Activated T-cell treated with anti-CD3 and anti-CD28 coated beads, Interleukin-2, amount 50 U/mL, for 72 hours (primary cell): Measurements from ENCODE around the gene TSEN34. TPM values are rescaled to one million over a fixed set of nuclear protein-coding genes. Genes with fewer than 3 reads are reported as not detected.
"Not testable (repeated sequence)": the region's sequence is repeated elsewhere in the genome, so short reads cannot be mapped to it uniquely, and the experiment has no call there.

Experiments
- ATAC-seq, 2 donors: fragments of 150-1000 bp; cut with Tn5 transposase; replicated peaks in 1 of 2; 2 replicates each; pipeline ENCODE4 v1.10.0; 2021; ENCODE audit warnings: moderate library complexity in 2 of 2, mild to moderate bottlenecking in 1 of 2
- DNase-seq, 2 donors: peaks; one replicate each; pipeline ENCODE4 v3.0.0; 2021 to 2022; ENCODE audit warnings: mixed read lengths in 1 of 2
- H3K27ac Mint-ChIP-seq: one replicate; pipeline ENCODE4 v1.8.0; 2022; ENCODE audit warnings: mild to moderate bottlenecking, moderate library complexity, mixed read lengths
- H3K27me3 Mint-ChIP-seq: one replicate; pipeline ENCODE4 v1.8.0; 2022; ENCODE audit warnings: low read depth, mixed read lengths
- H3K36me3 Mint-ChIP-seq, 2 donors: one replicate each; pipeline ENCODE4 v1.8.0; 2022; ENCODE audit warnings: mixed read lengths in 2 of 2, mild to moderate bottlenecking in 1 of 2; ENCODE audit not compliant: insufficient read depth in 2 of 2
- H3K4me1 Mint-ChIP-seq: one replicate; pipeline ENCODE4 v1.8.0; 2022; ENCODE audit warnings: low read depth, mixed read lengths
- H3K4me3 Mint-ChIP-seq, 2 donors: one replicate each; pipeline ENCODE4 v1.8.0; 2022; ENCODE audit warnings: mild to moderate bottlenecking in 2 of 2, mixed read lengths in 2 of 2, moderate library complexity in 2 of 2
- H3K9me3 Mint-ChIP-seq, 2 donors: one replicate each; pipeline ENCODE4 v1.8.0; 2022; ENCODE audit warnings: mixed read lengths in 2 of 2
- total RNA-seq, 2 donors: library from RNA; stranded (reverse); gene quantifications; one replicate each; pipeline ENCODE4 v1.2.3, GENCODE V29; 2022

TSEN34 gene
- total RNA-seq, 2 donors from 2014 or later, result 11.0 to 17.5 TPM

DNA sequence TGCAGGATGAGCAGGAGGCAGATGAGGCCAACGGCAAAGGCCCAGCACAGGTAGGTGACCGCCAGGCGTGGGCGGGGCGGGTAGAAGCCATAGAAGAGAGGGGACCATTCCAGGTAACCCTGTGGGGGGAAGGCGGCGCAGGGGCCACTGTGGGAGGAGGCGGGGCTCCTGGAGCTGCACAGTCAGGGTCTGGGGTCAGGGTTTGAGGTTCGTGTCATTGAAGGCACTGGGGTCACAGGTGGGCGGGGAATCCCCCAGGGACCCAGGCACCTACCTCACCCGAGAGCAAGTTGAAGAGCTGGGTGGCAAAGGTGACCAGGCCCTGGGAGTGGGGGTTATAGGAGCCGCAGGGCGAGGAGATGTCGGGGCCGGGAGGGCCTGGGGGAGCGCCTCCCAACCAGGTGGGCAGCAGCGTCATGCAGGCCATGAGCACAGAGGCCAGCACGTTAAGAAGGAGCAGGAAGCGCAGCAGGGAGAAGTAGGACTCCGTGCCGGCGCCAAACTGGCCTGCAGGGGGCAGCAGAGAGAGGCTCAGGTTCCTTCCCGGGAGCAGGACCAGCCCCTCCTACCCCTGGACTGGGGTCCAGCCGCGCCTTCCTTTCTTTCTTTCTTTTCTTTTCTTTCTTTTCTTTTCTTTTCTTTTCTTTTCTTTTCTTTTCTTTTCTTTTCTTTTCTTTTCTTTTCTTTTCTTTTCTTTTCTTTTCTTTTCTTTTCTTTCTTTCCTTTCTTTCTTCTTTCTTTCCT is 22.8 kb upstream of the TSEN34 start:
- Mint-ChIP-seq H3K4me1 (peaks cover 21% of the 10 kb centered on the region), H3K4me3 (peak overlapping the region; percentile 22 to 63), H3K9me3 (no peaks in the 10 kb centered on the region), H3K36me3 (no peaks in the 10 kb centered on the region), H3K27me3 (peaks cover 21% of the 10 kb centered on the region), H3K27ac (no peak overlapping the region)
- ATAC-seq (peak; percentile 87 to 91), DNase-seq (peak; percentile 92 to 94)

DNA sequence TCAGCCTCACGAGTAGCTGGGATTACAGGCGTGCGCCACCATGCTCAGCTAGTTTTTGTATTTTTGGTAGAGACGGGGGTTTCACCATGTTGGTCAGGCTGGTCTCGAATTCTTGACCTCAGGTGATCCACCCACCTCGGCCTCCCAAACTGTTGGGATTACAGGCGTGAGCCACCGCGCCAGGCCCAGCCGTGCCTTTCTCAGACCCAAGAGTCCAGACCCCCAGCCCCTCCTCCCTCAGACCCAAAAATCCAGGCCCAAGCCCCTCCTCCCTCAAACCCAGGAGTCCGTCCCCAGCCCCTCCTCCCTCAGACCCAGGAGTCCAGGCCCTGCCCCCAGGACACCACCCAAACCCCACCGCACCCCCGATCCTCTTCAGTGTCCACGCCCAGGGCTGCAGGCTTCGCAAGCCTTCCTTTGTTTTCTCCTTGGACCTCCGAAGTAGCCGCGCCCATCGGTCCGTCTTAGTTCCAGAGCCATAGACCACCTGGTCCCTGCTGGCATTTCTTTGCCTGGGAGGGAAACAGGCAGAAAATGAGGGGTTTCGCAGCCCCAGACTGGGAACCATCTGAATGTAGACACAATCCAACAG is 21.9 kb upstream of the TSEN34 start:
- Mint-ChIP-seq H3K4me3 (no peak overlapping the region), H3K4me1 (peaks cover 17% of the 10 kb centered on the region), H3K27ac (no peak overlapping the region), H3K27me3 (peaks cover 17% of the 10 kb centered on the region), H3K36me3 (no peaks in the 10 kb centered on the region), H3K9me3 (no peaks in the 10 kb centered on the region)
- DNase-seq (no peak), ATAC-seq (no peak)

DNA sequence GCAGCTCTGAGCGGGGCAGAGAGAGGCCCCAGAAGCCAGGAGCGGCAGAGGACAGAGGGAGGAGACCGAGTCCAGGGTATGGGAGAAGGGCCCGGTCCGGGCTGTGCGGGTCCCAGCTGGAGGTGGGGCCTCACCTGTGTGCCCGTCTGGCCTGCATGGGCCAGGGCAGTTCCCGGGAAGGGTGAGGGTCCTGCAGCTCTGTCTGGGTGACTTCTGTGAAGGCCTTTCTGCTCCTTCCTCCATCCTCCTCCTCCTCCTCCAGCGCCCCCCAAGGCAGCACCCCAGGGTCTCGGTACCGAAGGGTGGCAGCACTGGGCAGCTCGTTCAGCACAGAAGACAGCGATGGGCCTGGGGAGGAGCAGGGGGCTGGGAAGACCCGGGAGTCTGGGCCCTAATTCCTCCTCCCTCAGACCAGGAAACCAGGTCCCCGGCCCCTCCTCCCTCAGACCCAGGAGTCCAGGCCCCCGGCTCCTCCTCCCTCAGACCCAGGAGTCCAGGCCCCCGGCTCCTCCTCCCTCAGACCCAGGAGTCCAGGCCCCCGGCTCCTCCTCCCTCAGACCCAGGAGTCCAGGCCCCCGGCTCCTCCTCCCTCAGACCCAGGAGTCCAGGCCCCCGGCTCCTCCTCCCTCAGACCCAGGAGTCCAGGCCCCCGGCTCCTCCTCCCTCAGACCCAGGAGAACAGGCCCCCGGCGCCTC is 19.2 kb upstream of the TSEN34 start:
- DNase-seq, H3K4me3 Mint-ChIP-seq, ATAC-seq, H3K27ac Mint-ChIP-seq, H3K27me3 Mint-ChIP-seq, H3K9me3 Mint-ChIP-seq, H3K36me3 Mint-ChIP-seq, H3K4me1 Mint-ChIP-seq: not testable (repeated sequence)

DNA sequence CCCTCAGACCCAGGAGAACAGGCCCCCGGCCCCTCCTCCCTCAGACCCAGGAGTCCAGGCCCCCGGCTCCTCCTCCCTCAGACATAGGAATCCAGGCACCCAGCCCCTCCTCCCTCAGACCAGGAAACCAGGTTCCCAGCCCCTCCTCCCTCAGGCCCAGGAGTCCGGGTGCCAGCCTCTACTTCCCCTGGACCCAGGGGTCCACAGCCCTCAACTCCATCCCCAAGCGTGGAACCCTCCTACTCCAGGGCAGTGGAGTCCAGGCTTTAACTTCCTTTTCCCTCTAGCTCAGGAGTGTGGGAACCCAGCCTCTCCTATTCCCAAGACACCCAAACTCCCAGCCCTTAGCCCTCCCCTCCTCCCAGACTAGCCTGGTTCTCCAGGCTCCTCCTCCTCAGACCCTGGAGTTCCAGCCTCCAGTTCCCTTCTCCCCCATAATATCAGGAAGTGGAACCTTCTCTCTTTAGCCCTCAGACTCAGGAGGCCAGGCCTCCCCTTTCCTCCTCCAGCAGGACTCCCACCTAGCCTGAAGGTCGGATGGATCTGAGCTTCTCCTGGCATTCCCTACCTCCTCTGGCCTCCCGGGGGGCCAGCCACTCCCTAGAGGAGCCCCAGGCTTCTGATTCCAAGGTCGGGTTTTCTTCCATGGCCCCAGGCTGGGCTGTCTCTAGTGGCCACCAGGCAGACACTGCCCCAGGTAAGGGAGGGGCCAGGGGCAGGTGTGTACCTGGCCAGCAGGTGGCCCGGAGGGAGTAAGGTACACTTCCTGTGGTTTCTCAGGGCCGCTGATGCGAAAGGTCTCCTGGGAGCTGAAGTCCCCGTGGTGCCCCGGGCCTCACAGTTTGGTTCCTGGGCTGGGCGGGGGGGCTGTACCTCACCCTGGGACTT is 18.4 kb upstream of the TSEN34 start, which contains the start of gene TMC4:
Gene TMC4 (minus strand): TSS at position 690 of the 888 bp plus-strand sequence. CDS start 43 bp downstream, at position 647.
- no peak within 1 kb of the TSS for H3K27ac Mint-ChIP-seq
- no peaks in the 10 kb centered on the region for H3K9me3 Mint-ChIP-seq
- H3K4me3 Mint-ChIP-seq, result no peak within 1 kb of the TSS
- ATAC-seq, result no peak
- DNase-seq, result no peak
- H3K4me1 Mint-ChIP-seq, result peaks cover 6% of the 10 kb centered on the region
- H3K27me3 Mint-ChIP-seq, result no peaks in the 10 kb centered on the region
- peaks cover 0 to 1% of the 10 kb centered on the region in 2 donors for H3K36me3 Mint-ChIP-seq

DNA sequence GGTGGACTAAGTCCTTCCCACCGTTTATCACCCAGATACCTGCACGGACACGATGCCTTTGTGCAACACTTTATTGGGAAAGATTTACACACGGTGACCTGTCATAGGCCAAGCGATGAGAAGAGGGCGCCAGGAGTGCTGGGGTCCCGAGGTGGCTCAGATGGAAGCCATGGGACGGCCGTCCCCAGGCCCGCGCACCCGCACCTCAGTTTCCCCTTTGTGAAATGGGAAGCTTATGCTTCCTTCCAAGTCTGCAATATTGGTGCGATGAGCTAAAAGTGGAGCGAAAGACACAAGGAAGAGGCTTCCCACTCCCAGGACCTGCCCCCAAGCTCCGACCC is 17.8 kb upstream of the TSEN34 start:
- no peaks in the 10 kb centered on the region for H3K27me3 Mint-ChIP-seq
- H3K4me1 Mint-ChIP-seq, result peaks cover 2% of the 10 kb centered on the region
- DNase-seq (no peak), ATAC-seq (no peak)
- H3K27ac Mint-ChIP-seq, result no peak overlapping the region
- peaks cover 1 to 6% of the 10 kb centered on the region in 2 donors for H3K36me3 Mint-ChIP-seq
- no peaks in the 10 kb centered on the region for H3K9me3 Mint-ChIP-seq
- no peak overlapping the region for H3K4me3 Mint-ChIP-seq

DNA sequence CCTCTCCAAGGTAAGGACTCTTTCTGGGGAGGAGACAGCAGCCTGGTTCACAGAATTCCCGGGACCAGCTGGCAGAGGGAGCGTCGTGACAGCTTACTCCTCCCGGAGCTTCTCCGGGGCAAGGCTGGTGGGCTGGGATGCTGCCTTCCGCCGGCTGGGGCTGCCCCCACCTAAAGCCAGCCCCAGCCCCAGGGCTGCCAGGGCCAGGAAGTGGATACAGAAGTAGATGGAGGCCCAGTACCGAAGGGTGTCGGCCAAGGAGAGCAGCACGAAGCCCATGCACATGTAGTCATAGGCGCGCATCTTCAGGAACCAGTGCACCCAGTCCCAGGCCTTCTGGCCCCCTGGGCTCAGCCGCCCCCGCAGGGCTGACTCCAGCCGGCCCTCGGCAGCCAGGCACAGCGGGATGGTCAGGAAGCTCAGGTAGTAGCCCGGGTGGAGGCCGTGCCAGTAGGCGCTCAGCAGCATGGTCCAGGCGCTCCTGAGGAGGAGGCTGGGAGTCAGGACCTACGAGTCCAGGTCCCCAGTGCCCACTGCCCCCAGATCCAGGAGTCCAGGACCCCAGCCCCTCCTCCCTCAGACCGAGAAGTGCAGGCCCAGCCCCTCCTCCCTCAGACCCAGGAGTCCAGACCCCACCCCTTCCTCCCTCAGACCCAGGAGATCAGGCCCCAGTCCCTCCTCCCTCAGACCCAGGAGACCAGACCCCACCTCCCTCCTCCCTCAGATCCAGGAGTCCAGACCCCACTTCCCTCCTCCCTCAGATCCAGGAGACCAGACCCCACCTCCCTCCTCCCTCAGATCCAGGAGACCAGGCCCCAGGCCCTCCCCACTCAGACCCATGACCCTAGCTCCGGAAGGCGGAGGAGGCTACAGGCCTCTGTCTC is 16.9 kb upstream of the TSEN34 start:
- no peak overlapping the region for H3K4me3 Mint-ChIP-seq
- H3K27me3 Mint-ChIP-seq, result no peaks in the 10 kb centered on the region
- no peaks in the 10 kb centered on the region for H3K4me1 Mint-ChIP-seq
- no peak overlapping the region for H3K27ac Mint-ChIP-seq
- ATAC-seq (no peak), DNase-seq (no peak)
- H3K36me3 Mint-ChIP-seq, result peaks cover 1 to 7% of the 10 kb centered on the region in 2 donors
- H3K9me3 Mint-ChIP-seq, result no peaks in the 10 kb centered on the region

DNA sequence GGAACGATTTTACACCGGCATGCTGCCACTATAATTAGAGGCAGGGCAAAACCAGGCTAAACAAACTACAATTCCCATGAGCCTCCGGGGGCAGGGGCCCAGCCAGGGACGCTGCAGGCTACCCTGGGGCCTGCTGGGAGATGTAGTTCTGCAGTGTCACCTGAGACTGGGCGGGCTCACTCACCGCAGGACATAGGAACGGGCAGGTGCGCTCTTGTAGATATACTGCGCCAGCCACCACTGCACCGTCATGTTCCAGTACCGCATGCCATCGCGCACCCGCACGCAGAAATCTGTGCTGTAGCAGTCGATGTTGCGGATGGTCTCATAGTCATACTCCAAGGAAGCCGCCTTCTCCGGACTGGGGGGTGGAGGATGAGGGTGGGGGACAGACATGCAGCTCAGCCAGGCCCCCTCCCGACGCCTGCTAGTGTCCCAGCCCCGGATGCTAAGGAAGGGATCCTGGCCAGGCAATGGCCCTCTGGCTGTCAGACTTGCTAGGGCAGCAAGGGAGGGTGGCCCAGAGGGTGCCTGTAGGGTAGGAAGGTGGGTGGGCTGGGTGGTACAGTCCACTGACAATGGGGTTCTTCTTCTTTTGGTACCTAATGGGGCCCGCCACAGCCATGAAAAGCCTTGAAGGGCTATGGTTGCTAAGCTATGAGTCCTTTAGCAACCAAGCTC is 12.4 kb upstream of the TSEN34 start:
- Mint-ChIP-seq H3K9me3 (no peaks in the 10 kb centered on the region), H3K4me3 (no peak overlapping the region), H3K36me3 (peaks cover 4 to 7% of the 10 kb centered on the region in 2 donors), H3K27ac (no peak overlapping the region), H3K4me1 (no peaks in the 10 kb centered on the region), H3K27me3 (no peaks in the 10 kb centered on the region)
- DNase-seq (peak in 1 of 2 donors; percentile 37), ATAC-seq (peak; percentile 80 to 85)

DNA sequence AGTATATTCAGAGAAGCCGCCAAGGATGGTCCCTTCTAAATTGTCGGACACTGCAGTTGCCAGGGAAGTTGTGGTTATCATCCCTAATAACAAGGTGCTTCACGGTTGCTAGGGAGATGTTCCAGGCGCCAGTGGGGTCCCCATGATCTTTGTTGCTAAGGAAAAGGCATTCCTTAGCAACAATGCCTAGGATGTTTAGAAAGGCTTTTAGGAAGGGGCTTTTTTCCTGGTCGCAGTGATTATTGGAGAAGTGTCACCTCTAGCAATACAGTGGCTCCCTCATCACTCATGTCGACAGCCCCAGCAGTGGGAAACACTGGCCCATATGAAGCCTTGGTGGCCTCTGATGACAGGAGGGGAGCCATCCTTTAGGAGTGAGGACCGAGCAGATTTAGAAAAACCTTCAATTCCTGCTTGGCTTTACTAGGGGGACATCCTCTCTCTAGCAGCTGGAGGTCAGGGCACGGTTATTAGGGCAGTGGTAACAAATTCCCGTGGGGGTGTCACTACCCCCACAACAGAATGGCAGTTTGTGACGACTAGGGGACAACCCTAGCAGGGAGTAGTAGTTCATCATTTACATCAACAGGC is 11.8 kb upstream of the TSEN34 start:
- H3K4me1 Mint-ChIP-seq, result no peaks in the 10 kb centered on the region
- H3K36me3 Mint-ChIP-seq, result peaks cover 4 to 7% of the 10 kb centered on the region in 2 donors
- no peak overlapping the region for H3K4me3 Mint-ChIP-seq
- no peaks in the 10 kb centered on the region for H3K9me3 Mint-ChIP-seq
- H3K27me3 Mint-ChIP-seq, result no peaks in the 10 kb centered on the region
- DNase-seq, result no peak
- no peak overlapping the region for H3K27ac Mint-ChIP-seq
- no peak for ATAC-seq

DNA sequence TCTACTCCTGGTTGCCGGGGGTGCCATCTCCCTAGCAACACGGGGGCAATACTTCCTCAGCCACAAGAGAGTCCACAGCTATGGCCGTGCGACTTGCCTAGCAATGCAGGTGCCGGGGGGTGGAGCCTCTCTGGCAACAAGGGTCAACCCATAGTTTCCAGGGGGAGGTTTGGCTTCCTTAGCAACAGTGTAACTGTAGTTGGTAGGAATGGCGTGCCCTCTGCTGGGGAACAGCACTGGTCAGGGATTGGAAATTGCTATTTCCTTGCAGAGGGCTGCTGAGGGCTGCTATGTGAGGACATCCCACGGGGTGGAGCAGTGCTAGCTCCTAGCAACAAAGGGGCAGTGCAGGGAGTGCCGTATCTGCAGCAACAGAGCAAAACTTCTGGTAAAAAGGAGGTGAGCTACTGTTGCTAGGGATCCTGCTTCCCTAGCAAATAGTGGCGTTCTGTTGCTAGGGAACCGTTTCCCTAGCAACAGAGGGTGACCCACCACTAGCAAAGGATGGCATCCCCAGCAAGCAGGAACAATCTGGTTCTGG is 11.1 kb upstream of the TSEN34 start:
- Mint-ChIP-seq H3K36me3 (peaks cover 4 to 7% of the 10 kb centered on the region in 2 donors), H3K4me3 (no peak overlapping the region), H3K4me1 (no peaks in the 10 kb centered on the region), H3K27me3 (no peaks in the 10 kb centered on the region), H3K9me3 (no peaks in the 10 kb centered on the region), H3K27ac (no peak overlapping the region)
- ATAC-seq, result no peak
- DNase-seq, result no peak

DNA sequence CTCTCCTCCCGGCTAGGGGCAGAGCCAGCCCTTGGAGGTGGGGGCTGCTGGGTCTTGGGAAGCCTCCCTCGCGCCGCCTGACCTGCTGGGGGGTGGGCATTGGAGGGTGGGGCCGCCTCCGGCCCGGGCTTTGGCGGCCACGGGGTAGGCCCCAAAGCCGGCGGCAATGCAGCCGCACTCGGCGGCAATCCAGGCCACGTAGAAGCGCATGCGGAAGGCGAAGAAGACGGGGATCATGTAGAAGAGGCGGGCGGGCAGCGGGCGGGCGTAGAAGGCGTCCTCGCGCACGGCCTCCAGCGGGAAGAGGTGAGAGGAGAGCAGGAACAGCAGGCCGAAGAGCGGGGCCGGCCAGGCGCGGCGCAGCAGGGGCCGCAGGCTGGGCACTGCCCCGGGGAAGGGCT is 10.4 kb upstream of the TSEN34 start:
- H3K9me3 Mint-ChIP-seq, result no peaks in the 10 kb centered on the region
- H3K27me3 Mint-ChIP-seq, result no peaks in the 10 kb centered on the region
- no peak for ATAC-seq

DNA sequence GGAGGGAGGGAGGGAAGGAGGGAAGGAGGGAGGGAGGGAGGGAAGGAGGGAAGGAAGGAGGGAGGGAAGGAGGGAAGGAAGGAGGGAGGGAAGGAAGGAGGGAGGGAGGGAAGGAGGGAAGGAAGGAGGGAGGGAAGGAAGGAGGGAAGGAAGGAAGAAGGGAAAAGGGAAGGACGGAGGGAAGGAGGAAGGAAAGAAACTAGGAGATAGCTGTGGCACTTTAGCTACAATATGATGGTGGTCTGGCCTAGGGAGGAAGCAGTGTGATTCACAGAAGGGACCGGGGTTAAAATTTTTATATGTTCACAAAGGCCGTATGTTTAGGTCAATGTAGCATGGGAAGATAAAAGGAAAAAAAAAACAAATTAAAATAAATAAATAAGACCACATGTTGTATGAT is 9.2 kb upstream of the TSEN34 start:
- not testable (repeated sequence) for DNase-seq, H3K4me3 Mint-ChIP-seq, ATAC-seq, H3K27ac Mint-ChIP-seq, H3K27me3 Mint-ChIP-seq, H3K9me3 Mint-ChIP-seq, H3K36me3 Mint-ChIP-seq
- peaks cover 11% of the 10 kb centered on the region for H3K4me1 Mint-ChIP-seq

More for the DNA sequence above, 10.4 kb upstream of the TSEN34 start:
- H3K36me3 Mint-ChIP-seq, result peaks cover 4 to 7% of the 10 kb centered on the region in 2 donors
- no peak for DNase-seq
- no peak overlapping the region for H3K4me3 Mint-ChIP-seq
- peaks cover 4% of the 10 kb centered on the region for H3K4me1 Mint-ChIP-seq
- no peak overlapping the region for H3K27ac Mint-ChIP-seq
